Liver (tissue), 3 donors: ENCODE data around the gene KLHL12.

Experiments
- FOXA1 ChIP-seq: IDR thresholded peaks from 2 replicates; pipeline ENCODE4 v1.6.1; 2016; ENCODE audit warnings: antibody characterized with exemption
- FOXA2 ChIP-seq: IDR thresholded peaks from 2 replicates; pipeline ENCODE4 v1.6.1; 2016; ENCODE audit warnings: antibody characterized with exemption
- GABPA ChIP-seq, 2 donors: IDR thresholded peaks in 1 of 2; conservative IDR thresholded peaks in 1 of 2; 2 replicates each; pipeline ENCODE4 v1.6.1; 2016; ENCODE audit warnings: antibody characterized with exemption in 2 of 2, mild to moderate bottlenecking in 1 of 2, moderate library complexity in 1 of 2
- HNF4A ChIP-seq, 2 donors: conservative IDR thresholded peaks; 2 replicates each; pipeline ENCODE4 v1.6.1; 2016; ENCODE audit warnings: antibody characterized with exemption in 2 of 2, mild to moderate bottlenecking in 2 of 2
- JUND ChIP-seq, 2 donors: IDR thresholded peaks; 2 replicates each; pipeline ENCODE4 v1.6.1; 2016; ENCODE audit warnings: antibody characterized with exemption in 2 of 2
- RAD21 ChIP-seq, 2 donors: IDR thresholded peaks; 2 replicates each; pipeline ENCODE4 v1.6.1; 2016; ENCODE audit warnings: antibody characterized with exemption in 2 of 2, mild to moderate bottlenecking in 2 of 2
- SP1 ChIP-seq: IDR thresholded peaks from 2 replicates; pipeline ENCODE4 v1.6.1; 2018; ENCODE audit warnings: antibody characterized with exemption, mild to moderate bottlenecking
- TAF1 ChIP-seq: conservative IDR thresholded peaks from 2 replicates; pipeline ENCODE4 v1.6.1; 2016; ENCODE audit warnings: antibody characterized with exemption, mild to moderate bottlenecking
- YY1 ChIP-seq: IDR thresholded peaks from 2 replicates; pipeline ENCODE4 v1.6.1; 2016; ENCODE audit warnings: antibody characterized with exemption, mild to moderate bottlenecking
- TF ChIP-seq, protein P1 (sequence below): fragments of 150-350 bp; IDR thresholded peaks from 2 replicates; pipeline ENCODE4 v1.5.1; 2017; ENCODE audit warnings: improper control_type of control experiment, low read depth, low read length; ENCODE audit not compliant: missing input control
- TF ChIP-seq, protein P2 (sequence below): IDR thresholded peaks from 2 replicates; pipeline ENCODE4 v1.6.1; 2016; ENCODE audit warnings: antibody characterized with exemption
- TF ChIP-seq, protein P3 (sequence below): IDR thresholded peaks from 2 replicates; pipeline ENCODE4 v1.6.1; 2016; ENCODE audit warnings: antibody characterized with exemption, mild to moderate bottlenecking
- TF ChIP-seq, protein P4 (sequence below): IDR thresholded peaks from 2 replicates; pipeline ENCODE4 v1.6.1; 2016; ENCODE audit warnings: antibody characterized with exemption
- donor health status: healthy.
- donor health status: healthy.

DNA sequence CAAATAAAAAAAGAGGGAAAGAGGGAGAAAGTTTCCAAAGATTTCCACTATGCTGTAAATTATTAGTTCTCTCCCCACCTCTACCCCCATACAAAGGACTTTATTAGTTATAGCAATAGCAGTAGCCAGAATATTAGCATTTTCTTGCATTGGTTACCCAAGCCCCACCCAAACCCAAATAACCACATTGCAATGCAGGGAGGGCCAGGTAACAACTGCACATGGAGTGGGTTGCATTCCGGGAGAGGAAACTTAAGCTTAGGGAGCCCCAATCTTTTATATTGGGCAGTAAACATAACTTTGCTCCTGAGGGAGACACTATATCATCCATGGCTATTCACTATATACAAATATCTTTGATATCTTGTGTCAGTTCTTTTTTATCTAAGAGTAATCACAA, 25.1 kb upstream of the KLHL12 start:
- TF ChIP-seq, protein P1, sequence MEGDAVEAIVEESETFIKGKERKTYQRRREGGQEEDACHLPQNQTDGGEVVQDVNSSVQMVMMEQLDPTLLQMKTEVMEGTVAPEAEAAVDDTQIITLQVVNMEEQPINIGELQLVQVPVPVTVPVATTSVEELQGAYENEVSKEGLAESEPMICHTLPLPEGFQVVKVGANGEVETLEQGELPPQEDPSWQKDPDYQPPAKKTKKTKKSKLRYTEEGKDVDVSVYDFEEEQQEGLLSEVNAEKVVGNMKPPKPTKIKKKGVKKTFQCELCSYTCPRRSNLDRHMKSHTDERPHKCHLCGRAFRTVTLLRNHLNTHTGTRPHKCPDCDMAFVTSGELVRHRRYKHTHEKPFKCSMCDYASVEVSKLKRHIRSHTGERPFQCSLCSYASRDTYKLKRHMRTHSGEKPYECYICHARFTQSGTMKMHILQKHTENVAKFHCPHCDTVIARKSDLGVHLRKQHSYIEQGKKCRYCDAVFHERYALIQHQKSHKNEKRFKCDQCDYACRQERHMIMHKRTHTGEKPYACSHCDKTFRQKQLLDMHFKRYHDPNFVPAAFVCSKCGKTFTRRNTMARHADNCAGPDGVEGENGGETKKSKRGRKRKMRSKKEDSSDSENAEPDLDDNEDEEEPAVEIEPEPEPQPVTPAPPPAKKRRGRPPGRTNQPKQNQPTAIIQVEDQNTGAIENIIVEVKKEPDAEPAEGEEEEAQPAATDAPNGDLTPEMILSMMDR: no peak
- TF ChIP-seq, protein P2, sequence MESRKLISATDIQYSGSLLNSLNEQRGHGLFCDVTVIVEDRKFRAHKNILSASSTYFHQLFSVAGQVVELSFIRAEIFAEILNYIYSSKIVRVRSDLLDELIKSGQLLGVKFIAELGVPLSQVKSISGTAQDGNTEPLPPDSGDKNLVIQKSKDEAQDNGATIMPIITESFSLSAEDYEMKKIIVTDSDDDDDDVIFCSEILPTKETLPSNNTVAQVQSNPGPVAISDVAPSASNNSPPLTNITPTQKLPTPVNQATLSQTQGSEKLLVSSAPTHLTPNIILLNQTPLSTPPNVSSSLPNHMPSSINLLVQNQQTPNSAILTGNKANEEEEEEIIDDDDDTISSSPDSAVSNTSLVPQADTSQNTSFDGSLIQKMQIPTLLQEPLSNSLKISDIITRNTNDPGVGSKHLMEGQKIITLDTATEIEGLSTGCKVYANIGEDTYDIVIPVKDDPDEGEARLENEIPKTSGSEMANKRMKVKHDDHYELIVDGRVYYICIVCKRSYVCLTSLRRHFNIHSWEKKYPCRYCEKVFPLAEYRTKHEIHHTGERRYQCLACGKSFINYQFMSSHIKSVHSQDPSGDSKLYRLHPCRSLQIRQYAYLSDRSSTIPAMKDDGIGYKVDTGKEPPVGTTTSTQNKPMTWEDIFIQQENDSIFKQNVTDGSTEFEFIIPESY: no peak
- TF ChIP-seq, protein P3, sequence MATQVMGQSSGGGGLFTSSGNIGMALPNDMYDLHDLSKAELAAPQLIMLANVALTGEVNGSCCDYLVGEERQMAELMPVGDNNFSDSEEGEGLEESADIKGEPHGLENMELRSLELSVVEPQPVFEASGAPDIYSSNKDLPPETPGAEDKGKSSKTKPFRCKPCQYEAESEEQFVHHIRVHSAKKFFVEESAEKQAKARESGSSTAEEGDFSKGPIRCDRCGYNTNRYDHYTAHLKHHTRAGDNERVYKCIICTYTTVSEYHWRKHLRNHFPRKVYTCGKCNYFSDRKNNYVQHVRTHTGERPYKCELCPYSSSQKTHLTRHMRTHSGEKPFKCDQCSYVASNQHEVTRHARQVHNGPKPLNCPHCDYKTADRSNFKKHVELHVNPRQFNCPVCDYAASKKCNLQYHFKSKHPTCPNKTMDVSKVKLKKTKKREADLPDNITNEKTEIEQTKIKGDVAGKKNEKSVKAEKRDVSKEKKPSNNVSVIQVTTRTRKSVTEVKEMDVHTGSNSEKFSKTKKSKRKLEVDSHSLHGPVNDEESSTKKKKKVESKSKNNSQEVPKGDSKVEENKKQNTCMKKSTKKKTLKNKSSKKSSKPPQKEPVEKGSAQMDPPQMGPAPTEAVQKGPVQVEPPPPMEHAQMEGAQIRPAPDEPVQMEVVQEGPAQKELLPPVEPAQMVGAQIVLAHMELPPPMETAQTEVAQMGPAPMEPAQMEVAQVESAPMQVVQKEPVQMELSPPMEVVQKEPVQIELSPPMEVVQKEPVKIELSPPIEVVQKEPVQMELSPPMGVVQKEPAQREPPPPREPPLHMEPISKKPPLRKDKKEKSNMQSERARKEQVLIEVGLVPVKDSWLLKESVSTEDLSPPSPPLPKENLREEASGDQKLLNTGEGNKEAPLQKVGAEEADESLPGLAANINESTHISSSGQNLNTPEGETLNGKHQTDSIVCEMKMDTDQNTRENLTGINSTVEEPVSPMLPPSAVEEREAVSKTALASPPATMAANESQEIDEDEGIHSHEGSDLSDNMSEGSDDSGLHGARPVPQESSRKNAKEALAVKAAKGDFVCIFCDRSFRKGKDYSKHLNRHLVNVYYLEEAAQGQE: no peak
- TF ChIP-seq RAD21 (IDR thresholded peaks at IDR 0.05) (no peak), YY1 (no peak), SP1 (no peak), TAF1 (no peak), JUND (IDR thresholded peaks at IDR 0.05) (no peak), GABPA (IDR thresholded peaks at IDR 0.05 in 1 of 2, conservative IDR thresholded peaks at IDR 0.05 in 1 of 2) (no peak), FOXA2 (no peak), FOXA1 (no peak), HNF4A (conservative IDR thresholded peaks at IDR 0.05) (no peak)
- TF ChIP-seq, protein P4, sequence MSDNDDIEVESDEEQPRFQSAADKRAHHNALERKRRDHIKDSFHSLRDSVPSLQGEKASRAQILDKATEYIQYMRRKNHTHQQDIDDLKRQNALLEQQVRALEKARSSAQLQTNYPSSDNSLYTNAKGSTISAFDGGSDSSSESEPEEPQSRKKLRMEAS: no peak
